ENCODE measurements around the gene RBBP5.

The RBBP5 gene

DNA sequence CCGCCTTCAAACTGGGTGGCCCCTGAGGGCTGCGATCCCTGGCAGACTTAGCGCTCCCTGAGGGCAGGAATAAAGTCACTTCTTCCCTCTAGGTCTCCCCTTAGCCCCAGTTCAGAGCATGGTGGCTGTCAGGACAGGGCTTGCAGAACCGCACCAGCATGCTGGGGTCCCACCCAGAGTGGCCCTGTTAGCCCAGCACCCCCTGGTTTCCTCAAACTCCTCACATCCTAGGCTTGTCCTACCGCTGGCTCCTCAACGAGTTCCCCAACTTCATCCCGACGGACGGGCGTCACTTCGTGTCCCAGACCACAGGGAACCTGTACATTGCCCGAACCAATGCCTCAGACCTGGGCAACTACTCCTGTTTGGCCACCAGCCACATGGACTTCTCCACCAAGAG, 62.9 kb downstream of the RBBP5 start:
- DNase-seq (ENCODE audit: low read depth in 2 of 2), result no peak

DNA sequence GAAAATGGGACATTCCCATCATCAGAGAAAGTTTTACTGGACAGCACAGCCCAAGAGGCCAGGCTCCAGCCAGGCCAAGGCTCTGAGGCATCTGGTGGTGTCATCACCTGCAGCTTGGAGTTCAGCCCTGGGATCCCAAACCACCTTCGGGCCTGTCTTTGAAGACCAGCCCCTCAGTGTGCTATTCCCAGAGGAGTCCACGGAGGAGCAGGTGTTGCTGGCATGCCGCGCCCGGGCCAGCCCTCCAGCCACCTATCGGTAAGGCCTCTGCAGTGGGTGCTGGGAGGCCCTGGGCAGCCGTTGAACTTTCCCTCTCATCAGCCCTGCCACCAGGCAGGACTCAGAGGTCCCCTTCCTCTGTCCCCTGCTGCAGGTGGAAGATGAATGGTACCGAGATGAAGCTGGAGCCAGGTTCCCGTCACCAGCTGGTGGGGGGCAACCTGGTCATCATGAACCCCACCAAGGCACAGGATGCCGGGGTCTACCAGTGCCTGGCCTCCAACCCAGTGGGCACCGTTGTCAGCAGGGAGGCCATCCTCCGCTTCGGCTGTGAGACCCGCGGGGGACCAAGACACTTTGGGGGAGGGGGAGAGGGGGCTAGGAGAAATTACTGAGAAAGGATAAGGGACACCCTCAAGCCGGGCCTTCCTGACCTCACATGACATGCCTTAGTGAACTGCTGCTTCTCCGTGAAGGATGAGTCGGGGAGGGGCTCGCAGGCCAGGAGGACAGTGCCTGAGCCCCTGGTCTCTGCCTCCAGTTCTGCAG, 63.8 kb downstream of the RBBP5 start:
- no peak for DNase-seq (ENCODE audit: low read depth in 2 of 2)

DNA sequence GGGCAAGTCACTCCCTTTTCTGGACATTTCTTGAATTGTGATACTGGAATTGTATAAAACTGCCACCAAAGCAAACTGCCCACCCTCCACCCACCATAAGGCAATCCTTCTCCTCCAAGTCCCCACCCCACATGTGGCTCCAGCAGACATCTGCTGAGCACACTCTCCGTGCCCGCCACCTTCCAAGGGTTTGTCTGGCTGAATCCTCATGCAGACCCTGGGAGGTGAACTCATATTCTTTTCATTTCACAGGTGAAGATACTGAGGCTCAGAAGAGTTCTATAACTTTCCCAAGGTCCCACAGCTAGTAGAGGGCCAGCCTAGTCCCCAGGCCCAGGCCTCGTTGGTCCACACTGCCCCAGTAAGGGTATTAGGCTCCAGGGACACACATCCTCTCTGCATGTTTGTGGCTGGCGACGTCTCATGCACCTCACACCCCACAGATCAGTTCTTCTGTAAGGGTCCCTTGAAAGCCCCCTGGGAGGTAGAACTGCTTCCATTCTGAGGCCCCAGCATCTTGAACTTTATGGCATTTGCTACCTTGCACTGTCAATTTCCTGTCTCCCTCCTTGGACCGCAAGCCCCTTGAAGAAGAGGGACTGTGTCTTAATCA, 64.7 kb downstream of the RBBP5 start:
- DNase-seq (ENCODE audit: low read depth in 2 of 2), result no peak

DNA sequence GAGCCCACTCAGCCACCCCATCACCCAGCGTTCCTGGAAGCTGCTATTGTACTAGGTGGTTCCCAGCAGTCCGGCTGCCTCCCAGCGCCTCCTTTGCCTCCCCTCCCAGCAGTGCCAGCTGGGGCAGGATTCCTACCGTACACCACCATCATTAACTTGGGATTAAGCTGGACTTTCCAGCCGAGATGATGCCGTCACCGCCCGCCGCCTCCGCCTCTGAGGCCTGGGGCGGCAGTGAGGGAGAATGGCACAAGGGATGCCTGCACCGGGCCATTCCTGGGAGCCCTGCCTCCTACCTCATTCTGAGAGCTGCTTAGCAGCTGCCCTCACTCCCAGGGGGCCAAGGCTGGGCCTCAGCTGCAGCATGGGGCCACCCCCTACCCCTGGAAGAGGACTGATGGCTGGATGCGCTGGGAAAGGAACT, 65.6 kb downstream of the RBBP5 start:
- DNase-seq (ENCODE audit: low read depth in 2 of 2), result no peak

DNA sequence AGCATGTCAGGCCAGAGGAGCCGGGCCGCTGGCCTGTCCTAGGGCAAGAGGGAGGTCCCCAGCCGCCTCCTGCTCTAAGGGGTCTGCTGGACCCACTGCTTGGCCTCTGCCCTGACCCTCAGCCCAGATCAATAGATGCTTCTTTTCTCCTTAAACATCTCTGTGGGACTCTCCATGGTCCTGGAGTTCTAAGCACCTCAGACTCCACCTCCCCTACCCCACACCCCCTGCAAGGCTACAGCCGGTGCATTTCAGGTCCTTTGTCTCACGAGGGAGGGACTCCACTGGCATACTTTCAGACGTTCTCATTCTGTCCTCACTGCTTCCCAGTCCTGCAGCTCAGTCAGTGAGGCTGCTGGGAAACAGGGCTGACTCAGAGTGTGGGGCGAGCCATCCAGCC, 67.8 kb downstream of the RBBP5 start:
- DNase-seq (ENCODE audit: low read depth in 2 of 2), result no peak

DNA sequence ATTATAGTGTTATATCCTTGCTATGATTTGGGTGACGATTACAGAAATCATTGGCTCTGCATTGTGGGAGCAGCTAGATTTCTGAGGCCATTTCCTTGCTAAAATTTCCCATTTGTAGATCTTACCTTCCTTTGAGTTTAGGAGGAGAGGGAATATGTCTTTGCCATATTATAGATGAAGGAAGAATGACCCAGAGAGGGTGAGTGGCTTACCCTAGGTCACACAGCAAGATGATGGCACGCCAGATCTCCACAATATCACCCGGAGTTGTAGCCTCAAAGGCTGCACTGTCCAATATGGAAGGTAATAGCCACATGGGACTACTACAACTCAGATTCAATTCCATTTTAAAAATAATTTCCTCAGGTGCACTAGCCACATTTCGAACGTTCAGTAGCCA, 68.5 kb downstream of the RBBP5 start:
- no peak for DNase-seq (ENCODE audit: low read depth in 2 of 2)

DNA sequence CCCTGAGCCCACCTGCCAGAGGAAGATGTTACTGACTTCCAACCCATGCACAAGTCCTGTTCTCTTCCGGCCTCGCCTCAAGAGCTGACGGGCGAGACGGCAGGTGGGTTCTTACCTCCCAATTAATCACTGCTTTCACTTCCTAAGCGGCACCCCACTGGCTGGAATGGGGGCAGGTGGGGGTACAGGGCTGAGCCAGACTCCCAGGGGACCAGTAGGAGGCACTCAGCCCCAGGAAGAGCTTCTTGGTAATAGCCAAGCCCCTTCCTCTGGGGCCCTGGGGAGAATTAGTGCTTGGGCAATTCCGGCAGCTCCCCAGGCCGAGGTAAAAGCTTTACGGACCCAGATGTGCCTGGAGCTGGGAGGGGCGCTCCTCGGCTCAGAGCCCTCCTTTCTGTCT, 69.1 kb downstream of the RBBP5 start:
- no peak for DNase-seq (ENCODE audit: low read depth in 2 of 2)

DNA sequence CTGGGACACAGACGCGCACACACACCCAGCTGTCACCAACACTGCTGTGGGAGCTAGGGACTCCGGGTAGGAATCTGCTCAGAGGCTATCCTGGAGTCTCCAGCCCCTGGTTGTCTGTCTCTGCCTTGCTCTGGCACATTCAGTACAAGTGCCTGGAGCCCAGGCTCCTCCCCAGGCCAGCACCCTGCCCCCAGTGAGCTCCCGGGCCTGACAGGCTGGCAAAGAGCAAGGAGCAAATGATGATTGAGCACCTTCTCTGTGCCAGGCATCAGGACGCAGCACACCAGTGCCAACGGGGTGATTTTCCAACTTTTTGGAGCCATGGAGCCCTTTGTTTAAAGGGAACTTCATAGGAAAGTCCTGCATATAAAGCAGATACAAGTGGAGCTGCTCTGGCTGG, 72.3 kb downstream of the RBBP5 start:
- no peak for DNase-seq (ENCODE audit: low read depth in 2 of 2)

DNA sequence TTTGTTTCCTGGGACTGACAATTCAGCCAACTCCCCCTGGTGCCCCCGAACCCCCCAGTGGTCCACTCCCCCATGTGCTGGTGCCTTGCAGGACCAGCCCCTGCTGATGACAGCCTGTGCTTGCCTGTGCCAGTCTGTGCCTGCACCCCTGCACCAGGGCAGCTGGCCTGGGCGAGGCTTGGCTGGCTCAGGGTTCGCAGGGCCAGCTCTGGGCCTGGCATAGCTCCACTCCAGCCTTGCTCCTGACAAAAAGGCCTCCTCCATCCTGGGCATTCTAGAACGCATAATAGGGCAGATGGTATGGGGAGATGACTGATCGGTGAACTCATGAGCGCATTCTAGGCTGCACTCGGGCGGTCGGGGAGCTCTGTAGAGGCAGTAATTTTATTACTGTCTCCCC, 73.4 kb downstream of the RBBP5 start:
- DNase-seq (ENCODE audit: low read depth in 2 of 2), result no peak

DNA sequence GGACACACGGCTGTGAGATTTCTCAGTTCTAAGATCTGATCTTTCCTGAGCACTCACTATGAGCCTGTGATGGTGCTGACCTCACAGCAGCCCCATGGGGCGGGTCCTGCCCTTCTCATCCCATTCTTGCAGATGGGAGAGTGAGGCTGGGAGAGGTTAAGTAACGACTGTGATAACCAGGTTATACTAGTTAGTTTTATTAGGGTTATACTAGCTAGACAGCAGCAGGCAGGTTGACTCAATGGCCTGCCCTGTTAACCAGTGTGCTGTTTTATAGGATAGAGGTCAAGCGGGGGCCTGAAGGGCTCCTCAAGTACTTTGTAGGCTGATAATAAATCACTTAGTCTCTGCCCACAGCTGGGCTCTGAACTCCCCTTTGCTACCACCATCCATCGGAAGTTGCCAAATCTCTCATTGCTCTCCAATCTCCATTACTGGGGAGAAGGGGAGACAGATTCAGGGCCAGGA, 74.0 kb downstream of the RBBP5 start:
- DNase-seq (ENCODE audit: low read depth in 2 of 2), result no peak

DNA sequence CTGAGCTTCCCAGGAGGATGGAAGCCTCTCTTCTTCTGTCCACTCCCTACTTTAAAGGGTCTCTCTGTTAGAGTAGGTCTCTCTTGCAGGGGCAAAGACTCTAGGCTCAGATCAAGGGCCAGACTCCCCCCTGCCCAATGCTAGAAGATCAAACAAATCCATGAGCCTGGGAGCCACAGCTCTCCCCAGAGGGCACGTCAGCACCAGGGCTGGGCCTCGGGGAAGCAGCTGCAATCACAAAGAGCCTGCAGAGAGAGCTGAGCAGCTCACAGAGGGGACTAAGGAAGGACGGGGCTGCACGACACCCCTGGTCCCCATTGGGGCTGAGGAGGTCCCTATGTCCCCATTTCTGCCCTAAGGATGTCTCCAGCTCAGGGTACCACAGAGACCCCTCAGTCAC, 74.9 kb downstream of the RBBP5 start:
- no peak for DNase-seq (ENCODE audit: low read depth in 2 of 2)

DNA sequence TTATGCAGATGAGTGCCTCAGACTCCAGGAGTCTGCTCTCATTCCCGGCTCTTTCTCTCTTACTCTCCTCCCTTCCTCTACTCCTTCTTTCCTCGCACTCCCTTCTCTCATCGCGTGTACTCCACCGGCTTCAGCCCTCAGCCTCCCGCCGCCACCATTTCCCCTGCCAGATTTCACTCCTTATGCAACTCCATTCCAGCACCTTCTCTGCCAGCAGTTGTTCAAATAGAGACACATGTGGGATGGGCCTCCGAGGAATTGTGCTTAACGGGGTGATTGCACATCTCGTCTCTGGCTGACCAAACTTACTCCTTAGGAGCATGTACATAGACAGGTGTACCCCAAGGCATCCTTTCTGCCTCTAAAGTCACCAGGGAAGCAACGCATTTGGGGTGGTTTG, 76.6 kb downstream of the RBBP5 start:
- no peak for DNase-seq (ENCODE audit: low read depth in 2 of 2)

DNA sequence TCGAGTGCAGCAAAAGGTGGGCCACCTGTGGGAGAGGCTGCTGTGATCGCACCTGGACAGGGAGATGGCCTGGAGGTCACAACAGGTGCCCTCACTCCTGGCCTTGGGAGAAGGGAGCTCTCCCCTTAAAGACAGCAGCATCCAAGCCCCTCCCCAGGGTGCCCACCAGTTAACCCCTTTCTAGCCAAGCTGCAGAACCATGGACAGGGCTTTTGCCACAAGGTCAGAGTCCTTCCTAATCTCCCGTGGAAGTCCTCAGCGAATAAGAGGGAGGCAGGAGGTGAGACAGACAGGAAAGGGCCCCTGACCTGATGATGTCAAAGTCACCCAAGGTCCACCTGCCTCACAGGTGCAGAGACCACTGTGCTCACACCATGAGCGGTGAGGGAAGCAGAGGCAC, 77.0 kb downstream of the RBBP5 start:
- DNase-seq (ENCODE audit: low read depth in 2 of 2), result no peak

DNA sequence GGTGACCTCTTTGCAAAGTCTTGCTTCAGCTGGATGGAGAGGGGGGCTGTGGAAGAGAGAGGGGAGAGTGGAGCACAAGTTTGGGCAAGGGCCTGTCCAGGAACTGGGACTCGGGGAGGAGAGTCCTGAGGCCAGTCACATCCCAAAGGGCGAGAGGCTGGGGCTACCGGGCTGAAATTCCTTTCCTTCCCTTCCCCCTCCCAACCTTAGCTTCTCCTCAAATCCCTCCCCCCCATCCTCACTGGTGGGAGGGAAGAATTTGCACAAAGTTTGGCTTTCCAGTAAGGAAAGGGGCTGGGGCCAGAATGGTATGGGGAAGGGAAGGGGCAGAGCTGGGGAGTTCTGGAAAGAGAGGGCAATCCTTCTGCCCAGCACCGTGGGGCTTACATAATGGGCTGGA, 77.9 kb downstream of the RBBP5 start:
- no peak for DNase-seq (ENCODE audit: low read depth in 2 of 2)

DNA sequence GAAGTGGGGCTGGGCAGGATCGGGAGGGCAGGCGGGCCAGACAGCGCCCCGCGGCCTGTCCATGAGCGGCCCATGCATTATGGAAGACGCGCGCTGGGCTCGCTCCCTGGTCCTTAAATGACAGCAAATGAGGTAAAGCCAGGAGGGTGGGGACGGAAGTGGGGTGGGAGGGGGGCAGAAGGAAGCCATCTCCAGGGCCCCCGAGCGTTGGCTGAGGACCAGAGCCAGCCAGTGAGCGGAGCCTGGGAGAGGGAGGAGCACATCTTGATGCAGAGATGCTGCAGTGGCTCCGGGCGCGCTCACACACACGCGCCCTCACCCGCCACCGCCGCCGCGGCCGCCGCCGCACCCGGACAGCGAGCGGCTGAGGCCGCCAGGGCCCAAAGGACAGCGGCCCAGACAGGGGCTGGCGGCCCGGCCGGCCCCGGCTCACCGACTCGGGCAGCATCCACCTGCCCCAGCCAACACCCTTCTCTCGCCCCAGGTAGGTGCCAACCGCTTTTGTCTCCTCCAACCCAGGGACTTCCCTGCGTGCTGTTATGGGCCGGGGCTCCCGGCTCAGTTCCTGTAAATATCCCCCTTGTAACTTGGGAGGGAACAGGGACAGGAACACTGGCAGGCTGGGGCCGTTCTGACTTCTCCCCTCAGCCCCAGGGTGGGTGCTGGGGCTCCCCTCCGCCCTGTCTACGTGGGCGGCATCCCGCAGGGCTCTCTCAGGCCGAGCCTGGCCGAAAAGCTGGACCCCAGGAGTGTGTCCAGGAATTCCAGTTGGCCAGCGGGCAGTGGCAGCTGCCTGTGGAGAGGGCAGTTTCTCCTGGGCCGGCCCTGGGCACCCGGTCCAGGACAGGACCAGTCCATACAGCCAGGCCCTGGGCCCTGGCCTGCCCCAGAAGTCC, 78.6 kb downstream of the RBBP5 start, which contains the start of gene CNTN2:
CNTN2 (plus strand) TSS at position 302 of the 896 bp plus-strand sequence. CDS start 9,974 bp downstream, outside the sequence.
- no peak for DNase-seq (ENCODE audit: low read depth in 2 of 2)

DNA sequence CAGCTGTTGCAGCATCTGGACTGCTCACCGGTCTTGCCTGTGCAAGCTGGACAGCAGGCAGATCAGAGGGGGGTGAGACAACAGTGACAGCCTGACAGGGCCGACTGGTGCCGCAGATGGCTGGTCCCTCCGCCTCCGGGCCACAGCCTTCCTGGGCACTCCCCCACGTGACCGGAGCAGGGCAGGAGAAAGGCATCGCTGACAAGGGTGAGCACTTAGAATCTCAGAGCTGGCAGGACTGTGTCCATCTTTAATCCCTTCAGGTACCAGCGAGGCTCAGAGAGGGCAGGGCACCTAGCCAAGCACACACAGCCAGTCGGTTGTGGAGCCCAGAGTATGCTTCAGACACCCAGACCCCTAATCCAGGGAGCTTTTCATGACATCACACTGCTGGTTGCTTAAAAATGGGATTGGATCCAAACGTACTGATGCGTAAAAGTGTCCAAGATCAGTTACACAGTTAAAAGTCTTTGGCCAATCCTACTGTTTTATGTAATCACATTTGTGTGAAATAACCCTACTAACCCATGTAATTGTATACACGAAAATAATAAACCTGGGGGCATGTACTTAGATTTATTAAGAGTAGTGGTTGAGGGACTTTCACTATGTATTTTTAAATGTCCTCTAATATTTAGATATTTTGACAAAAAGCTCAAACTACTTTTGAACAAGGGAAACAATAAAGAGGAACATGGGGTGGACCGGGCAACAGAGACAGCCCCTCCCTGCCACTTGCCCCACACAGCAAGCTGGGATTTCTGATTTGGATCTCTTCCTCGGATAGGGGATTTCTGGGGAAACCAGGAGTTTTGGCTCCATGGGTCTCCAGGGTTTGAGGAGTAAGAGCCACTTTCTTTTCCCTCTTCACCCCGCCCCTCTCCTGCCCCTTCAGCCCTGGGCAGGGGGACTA, 79.5 kb downstream of the RBBP5 start:
- DNase-seq (ENCODE audit: low read depth in 2 of 2), result no peak

DNA sequence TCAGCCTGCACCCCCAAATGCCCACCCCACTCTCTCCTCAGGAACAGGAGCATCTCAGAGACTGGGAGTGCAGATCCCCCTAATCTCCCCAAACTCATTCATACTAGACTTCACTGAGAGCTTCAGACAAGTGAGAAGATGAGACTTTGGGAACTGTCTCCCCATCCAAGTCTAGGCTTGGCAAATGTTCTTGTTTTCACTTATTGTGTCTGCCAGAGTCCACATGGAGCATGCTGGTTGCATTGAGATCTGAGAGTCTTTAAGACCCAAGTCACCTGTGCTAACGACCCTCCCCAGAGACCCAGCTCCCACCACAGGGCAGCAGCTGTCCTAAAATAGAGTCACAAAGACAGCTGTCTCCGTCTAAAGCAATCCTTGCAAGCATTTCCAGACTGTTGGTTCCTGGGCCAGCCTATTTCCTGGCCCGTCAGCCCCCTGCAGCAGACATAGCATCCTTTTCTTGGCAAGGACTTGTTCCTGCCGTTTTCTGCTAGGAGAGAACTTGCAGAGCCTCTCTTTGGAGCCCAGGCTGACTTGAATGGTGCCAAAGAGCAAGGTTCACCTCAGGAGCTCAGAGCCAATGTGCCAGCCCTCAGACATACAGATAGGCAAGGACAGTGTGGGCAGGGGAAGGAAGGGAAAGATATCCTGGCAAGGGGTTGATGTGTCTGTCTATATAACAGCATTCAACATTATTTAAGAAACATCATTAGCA, 80.6 kb downstream of the RBBP5 start:
- no peak for DNase-seq (ENCODE audit: low read depth in 2 of 2)

DNA sequence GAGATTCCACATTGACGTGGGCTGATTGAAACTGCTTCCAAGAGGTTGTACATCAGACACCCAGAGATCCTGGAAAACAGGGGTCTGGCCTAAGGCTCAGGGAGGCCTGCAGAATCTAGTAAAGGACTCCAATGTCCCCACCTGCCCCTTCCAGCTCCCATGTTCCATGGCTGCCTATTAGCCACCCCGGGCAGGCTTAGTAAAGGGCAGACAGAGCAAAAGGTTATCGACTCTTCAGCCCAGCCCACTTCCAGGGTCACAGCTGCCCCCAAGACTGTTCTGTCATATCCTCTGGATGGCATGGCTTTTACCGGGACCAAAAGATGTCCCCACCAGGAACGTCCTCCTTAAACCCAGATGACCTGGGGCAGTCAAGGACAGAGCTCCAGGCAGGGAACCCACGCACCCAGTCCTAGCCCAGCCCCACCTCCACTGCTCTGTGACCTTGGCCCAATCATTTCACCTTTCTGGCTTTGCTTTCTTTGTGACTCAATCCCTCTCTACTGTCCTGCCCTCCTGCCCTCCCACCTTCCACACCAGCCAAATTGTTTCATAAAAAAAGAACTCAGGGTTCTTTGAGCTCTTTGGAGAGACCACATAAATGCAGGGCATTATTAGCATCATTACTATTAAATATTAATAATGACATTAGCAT, 83.5 kb downstream of the RBBP5 start:
- DNase-seq (ENCODE audit: low read depth in 2 of 2), result no peak

DNA sequence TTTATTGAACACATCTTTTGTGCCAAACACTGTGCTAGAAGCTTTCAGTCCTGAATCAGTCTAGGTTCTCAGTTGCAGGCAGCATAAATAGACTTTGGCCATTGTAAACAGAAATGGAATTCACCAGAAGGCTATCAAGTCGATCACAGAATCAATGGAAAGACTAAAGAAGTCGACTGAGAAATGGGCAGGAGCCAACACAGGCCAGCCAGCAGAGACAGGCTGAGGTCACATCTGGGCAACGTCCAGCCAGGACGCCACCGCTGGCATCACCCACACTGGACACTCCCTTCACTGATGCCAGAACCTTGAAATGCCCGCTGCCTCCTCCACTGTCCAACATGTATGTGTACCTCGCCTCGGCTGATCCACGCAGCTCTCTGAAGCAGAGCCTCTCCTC, 84.2 kb downstream of the RBBP5 start:
- no peak for DNase-seq (ENCODE audit: low read depth in 2 of 2)

All from activated CD4-positive, alpha-beta T cell treated with anti-CD3 and anti-CD28 coated beads for 24 hours (primary cell).